ENCODE results near the gene SMARCAL1. TPM values are rescaled to one million over a fixed set of nuclear protein-coding genes. Genes with fewer than 3 reads are reported as not detected.

Gene SMARCAL1
- total RNA-seq, 1 experiment from 2014 or later: 26.4 TPM

- CTCF ChIA-PET: no interaction called here
- Histone ChIP-seq H3K4me1 (ENCODE audit: control insufficient read depth, insufficient read depth, low read length) (no peaks in the 10 kb centered on the region), H3K27me3 (ENCODE audit: control insufficient read depth, insufficient read depth, low read length) (no peaks in the 10 kb centered on the region), H3K4me3 (ENCODE audit: low read depth in 2 of 2, low read length in 2 of 2) (no peak overlapping the region), H3K27ac (ENCODE audit: low read length) (no peak overlapping the region), H3K9me3 (ENCODE audit: control insufficient read depth, insufficient read depth, low read depth, low read length) (no peaks in the 10 kb centered on the region), H3K36me3 (ENCODE audit: control insufficient read depth, insufficient read depth, low read length) (peaks cover 3% of the 10 kb centered on the region; the same call in 1 of the 2 replicates)
- DNase-seq (ENCODE audit: low read depth, low spot score) (no peak), ATAC-seq (no peak)
- BruUV-seq (replicated peaks): no TSS peak
- TF ChIP-seq CTCF (IDR thresholded peaks at IDR 0.05) (no peak), TCF7L2 (IDR thresholded peaks at IDR 0.05; ENCODE audit: low read depth, low read length) (no peak), REST (IDR thresholded peaks at IDR 0.05; ENCODE audit: insufficient read depth in 1 of 2, low read depth in 2 of 2, low read length in 1 of 2) (no peak), SIN3A (IDR thresholded peaks at IDR 0.05; ENCODE audit: borderline replicate concordance, insufficient read depth, low read depth, low read length) (no peak), POLR2AphosphoS5 (IDR thresholded peaks at IDR 0.05; ENCODE audit: low read depth, low read length) (no peak)
- POLR2A ChIA-PET: no interaction called here
- intact Hi-C loops (cut with micrococcal nuclease; ENCODE audit: unreplicated experiment): no loop called here
- in situ Hi-C loops (cut with HindIII; ENCODE audit: low pct_unique_long_range_greater_than_20kb, low sequenced_read_pairs): no loop called here
Observed at GRCh38 chr2:216486271-216486670, 74.0 kb downstream of the SMARCAL1 start.

GRCh38 chr2:216486708-216487107 is 74.4 kb downstream of the SMARCAL1 start:
- H3K9me3 ChIP-seq (ENCODE audit: control insufficient read depth, insufficient read depth, low read depth, low read length): no peaks in the 10 kb centered on the region
- in situ Hi-C loops (cut with HindIII; ENCODE audit: low pct_unique_long_range_greater_than_20kb, low sequenced_read_pairs): no loop called here
- peaks cover 3% of the 10 kb centered on the region; the same call in 1 of the 2 replicates for H3K36me3 ChIP-seq (ENCODE audit: control insufficient read depth, insufficient read depth, low read length)
- no peaks in the 10 kb centered on the region for H3K4me1 ChIP-seq (ENCODE audit: control insufficient read depth, insufficient read depth, low read length)
- POLR2A ChIA-PET: interaction anchor here (0.6 kb wide), 1 partner anchor 101 kb away, joined by 3 read pairs; no protein-coding TSS in a partner anchor
- DNase-seq (ENCODE audit: low read depth, low spot score) (no peak), ATAC-seq (no peak)
- intact Hi-C loops (cut with micrococcal nuclease; ENCODE audit: unreplicated experiment): no loop called here
- H3K4me3 ChIP-seq (ENCODE audit: low read depth in 2 of 2, low read length in 2 of 2): no peak overlapping the region
- H3K27ac ChIP-seq (ENCODE audit: low read length): no peak overlapping the region
- TF ChIP-seq REST (IDR thresholded peaks at IDR 0.05; ENCODE audit: insufficient read depth in 1 of 2, low read depth in 2 of 2, low read length in 1 of 2): no peak
- TF ChIP-seq CTCF (IDR thresholded peaks at IDR 0.05): no peak
- TF ChIP-seq SIN3A (IDR thresholded peaks at IDR 0.05; ENCODE audit: borderline replicate concordance, insufficient read depth, low read depth, low read length): no peak
- TF ChIP-seq POLR2AphosphoS5 (IDR thresholded peaks at IDR 0.05; ENCODE audit: low read depth, low read length): no peak
- no peak for TF ChIP-seq TCF7L2 (IDR thresholded peaks at IDR 0.05; ENCODE audit: low read depth, low read length)
- no TSS peak for BruUV-seq (replicated peaks)
- CTCF ChIA-PET: no interaction called here
- no peaks in the 10 kb centered on the region for H3K27me3 ChIP-seq (ENCODE audit: control insufficient read depth, insufficient read depth, low read length)
